Kidney epithelial cell (primary cell): Measurements from ENCODE around the gene SLC16A6. TPM values are rescaled to one million over a fixed set of nuclear protein-coding genes. Genes with fewer than 3 reads are reported as not detected.

Source experiments
- DNase-seq: peaks from one replicate; pipeline ENCODE4 v3.0.0-alpha.2; 2010; ENCODE audit warnings: low read depth
- H3K27me3 ChIP-seq: 2 replicates; pipeline ENCODE4 v1.6.0; 2011; ENCODE audit warnings: low read length; ENCODE audit not compliant: control insufficient read depth, insufficient read depth
- H3K36me3 ChIP-seq: 2 replicates; pipeline ENCODE4 v1.5.1; 2011; ENCODE audit warnings: low read length; ENCODE audit not compliant: control insufficient read depth, insufficient read depth
- H3K4me3 ChIP-seq: 2 replicates; pipeline ENCODE4 v1.5.1; 2011; ENCODE audit warnings: low read depth, mild to moderate bottlenecking, control low read depth, low read length
- CTCF ChIP-seq: IDR thresholded peaks from 2 replicates; pipeline ENCODE4 v1.5.1; 2011; ENCODE audit warnings: mild to moderate bottlenecking, moderate library complexity, low read length, control low read depth, inconsistent platforms; ENCODE audit not compliant: insufficient read depth, poor library complexity, severe bottlenecking
- total RNA-seq: library from RNA; depleted of rRNA; stranded (reverse); fragments of >200 nt; gene quantifications from 2 replicates; pipeline ENCODE4 v1.2.3, GENCODE V29; 2015

The SLC16A6 gene
- total RNA-seq, 1 donor from 2014 or later, result 0.38 TPM

GRCh38 chr17:68326681-68327080, 35.8 kb upstream of the SLC16A6 start:
- H3K4me3 ChIP-seq, result no peak overlapping the region
- DNase-seq, result no peak
- no peaks in the 10 kb centered on the region for H3K27me3 ChIP-seq
- H3K36me3 ChIP-seq, result no peaks in the 10 kb centered on the region
- TF ChIP-seq CTCF, result no peak

- H3K4me3 ChIP-seq, result no peak overlapping the region
- no peak for TF ChIP-seq CTCF
- H3K27me3 ChIP-seq, result no peaks in the 10 kb centered on the region
- no peaks in the 10 kb centered on the region for H3K36me3 ChIP-seq
- DNase-seq, result no peak
These were observed 35.0 kb upstream of the SLC16A6 start for GRCh38 chr17:68325961-68326360.

- no peaks in the 10 kb centered on the region for H3K27me3 ChIP-seq
- no peak overlapping the region for H3K4me3 ChIP-seq
- DNase-seq, result no peak
- no peaks in the 10 kb centered on the region for H3K36me3 ChIP-seq
- TF ChIP-seq CTCF, result no peak
These were observed 33.9 kb upstream of the SLC16A6 start for GRCh38 chr17:68324654-68325336.

DNA sequence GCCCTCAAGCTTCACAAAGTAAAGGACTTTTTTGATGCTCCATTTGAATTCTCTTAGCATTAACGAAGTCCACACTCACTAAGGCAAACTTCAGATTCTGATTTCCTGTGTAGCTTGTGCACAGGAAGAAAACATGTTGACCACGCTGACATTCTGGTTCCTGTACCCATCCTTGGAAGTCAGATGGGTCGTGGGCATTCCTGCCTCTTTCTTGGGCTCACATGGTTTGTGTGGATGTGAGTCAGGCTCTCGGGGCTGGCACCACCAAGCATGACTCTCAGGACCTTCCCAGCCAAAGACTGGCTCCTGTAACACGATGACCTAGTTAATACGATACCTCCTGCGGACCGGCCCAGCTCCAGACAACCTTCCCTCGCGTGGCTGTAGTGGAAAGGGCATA, 33.2 kb upstream of the SLC16A6 start:
- Histone ChIP-seq H3K36me3 (no peaks in the 10 kb centered on the region), H3K4me3 (no peak overlapping the region), H3K27me3 (no peaks in the 10 kb centered on the region)
- TF ChIP-seq CTCF, result no peak
- no peak for DNase-seq

DNA sequence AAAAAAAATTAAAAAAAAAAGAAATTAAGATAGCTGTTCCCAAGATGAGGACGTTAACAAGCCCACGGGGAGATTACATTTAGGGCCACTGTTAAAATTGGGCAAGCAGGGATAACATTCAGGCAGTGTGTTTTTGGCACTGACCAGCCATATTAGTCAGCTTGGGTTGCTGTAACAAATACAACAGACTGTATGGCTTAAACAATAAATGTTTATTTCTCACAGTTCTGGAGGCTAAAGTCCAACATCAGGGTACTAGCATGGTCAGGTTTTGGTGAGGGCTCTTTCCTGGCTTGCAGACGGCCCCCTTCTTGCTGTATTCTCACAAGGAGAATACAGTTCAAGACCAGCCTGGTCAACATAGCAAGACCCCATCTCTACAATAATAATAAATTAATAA, 31.7 kb upstream of the SLC16A6 start:
- H3K36me3 ChIP-seq, result no peaks in the 10 kb centered on the region
- DNase-seq, result no peak
- TF ChIP-seq CTCF, result no peak
- H3K4me3 ChIP-seq, result no peak overlapping the region
- no peaks in the 10 kb centered on the region for H3K27me3 ChIP-seq

GRCh38 chr17:68321556-68321954, 30.6 kb upstream of the SLC16A6 start:
- Histone ChIP-seq H3K36me3 (no peaks in the 10 kb centered on the region), H3K4me3 (no peak overlapping the region), H3K27me3 (no peaks in the 10 kb centered on the region)
- no peak for TF ChIP-seq CTCF
- no peak for DNase-seq
